Pulmonary artery endothelial cell (primary cell): ENCODE measurements around the gene PDPN. TPM values are rescaled to one million over a fixed set of nuclear protein-coding genes. Genes with fewer than 3 reads are reported as not detected.
"Not testable (repeated sequence)": the region's sequence is repeated elsewhere in the genome, so short reads cannot be mapped to it uniquely, and the experiment has no call there.

Source experiments
- DNase-seq: peaks from one replicate; pipeline ENCODE4 v3.0.0-alpha.2; 2011; ENCODE audit warnings: low read depth, low spot score
- total RNA-seq: library from RNA; depleted of rRNA; stranded (reverse); fragments of >200 nt; gene quantifications from 2 replicates; pipeline ENCODE4 v1.2.3, GENCODE V29; 2014

The PDPN gene
- not detected in 2 replicates for total RNA-seq

DNA sequence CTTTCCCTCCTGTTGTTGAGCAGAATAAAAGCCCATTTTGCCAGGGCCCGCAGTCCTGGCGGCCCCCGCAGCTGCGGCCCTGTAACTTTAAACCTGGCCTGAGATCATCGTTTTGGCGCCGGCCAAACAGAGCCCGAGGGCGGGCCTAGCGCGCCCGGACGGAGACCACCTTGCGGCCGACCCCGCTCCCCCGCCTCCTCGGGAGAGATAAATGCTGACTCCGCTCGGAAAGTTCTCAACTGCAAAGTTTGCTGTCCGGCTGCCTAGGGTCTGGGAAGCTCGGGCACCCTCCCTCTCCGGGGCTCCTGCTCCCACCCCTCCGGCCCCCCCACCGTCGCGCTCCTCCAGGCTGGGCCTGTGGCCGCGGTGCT is at the start of gene PDPN:
PDPN (plus strand) TSS at position 238 of the 371 bp plus-strand sequence. CDS start 202 bp downstream, outside the sequence.
- no peak for DNase-seq

DNA sequence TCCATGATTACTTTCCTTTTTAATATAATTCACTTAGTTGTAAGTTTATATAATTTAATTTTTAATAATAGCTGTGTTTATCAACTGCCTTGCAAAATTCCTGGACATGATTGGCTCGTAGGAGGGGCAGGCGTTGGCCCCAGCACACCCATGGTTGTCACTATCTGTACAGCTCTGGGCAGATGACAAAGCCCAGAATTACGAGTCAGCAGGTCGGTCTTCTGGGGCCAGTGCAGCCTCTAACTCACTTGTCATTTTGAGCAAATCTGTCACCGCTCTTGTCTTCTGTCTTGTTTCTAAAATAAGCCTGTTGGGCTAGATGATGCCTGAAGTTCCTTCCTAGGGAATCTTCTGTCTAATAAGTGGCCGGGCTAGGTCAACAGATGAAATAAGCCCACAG is 48.4 kb upstream of the PDPN start:
- no peak for DNase-seq

DNA sequence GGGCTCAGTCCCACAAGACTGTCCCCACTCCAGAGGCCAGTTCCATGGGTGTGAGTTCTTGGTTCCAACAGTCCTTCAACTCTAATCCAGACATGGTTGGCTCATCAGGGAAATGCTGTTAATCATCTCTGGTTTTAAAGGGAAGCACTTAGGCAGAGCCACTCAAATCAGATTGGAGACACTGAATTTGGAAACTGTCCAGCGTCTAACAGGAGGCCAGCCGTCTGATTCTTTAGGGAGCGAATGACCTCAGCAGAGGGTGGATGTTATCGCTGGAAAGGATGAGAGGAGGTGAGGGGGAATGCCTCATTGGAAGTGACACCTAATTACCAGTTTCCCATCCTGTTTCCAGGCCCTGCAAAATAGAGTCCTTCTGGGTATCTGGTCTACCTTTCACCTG is 47.1 kb upstream of the PDPN start:
- DNase-seq = no peak

DNA sequence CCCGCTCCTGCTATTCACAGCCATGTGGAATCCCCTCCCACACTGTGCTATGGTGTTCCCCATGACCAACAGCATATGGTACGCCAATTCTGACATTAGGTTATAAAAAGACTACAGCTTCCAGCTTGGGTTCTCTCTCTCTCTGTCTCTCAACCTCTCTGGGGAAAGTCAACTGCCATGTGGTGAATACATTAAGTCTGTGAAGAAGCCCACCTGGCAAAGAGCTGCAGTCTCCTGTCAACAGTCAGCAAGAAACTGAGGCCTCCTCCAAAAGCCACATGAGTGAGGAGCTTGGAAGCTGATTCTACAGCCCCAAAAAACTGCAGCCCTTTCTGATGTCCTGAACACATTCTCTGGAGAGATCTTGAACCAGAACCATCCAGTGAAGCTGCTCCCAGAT is 44.8 kb upstream of the PDPN start:
- DNase-seq = no peak

DNA sequence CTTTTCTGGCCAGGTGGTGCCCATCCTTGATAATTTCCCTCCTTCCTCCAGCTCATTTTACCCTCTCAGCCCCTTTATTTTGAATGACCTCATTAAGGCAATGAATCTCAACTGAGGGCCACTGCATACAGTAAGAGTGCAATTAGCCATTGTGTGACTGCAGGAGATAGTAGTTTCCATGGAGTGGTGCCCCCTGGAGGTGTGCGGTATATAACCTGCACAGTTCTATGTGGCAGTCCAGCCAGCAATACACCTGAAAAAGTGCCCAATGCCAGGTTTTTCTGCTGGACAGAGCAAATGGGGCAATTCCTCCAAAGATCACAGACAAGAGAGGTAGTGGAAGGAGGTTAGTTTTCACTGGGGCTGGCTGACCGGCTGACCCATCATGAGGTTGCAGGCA is 43.9 kb upstream of the PDPN start:
- no peak for DNase-seq

DNA sequence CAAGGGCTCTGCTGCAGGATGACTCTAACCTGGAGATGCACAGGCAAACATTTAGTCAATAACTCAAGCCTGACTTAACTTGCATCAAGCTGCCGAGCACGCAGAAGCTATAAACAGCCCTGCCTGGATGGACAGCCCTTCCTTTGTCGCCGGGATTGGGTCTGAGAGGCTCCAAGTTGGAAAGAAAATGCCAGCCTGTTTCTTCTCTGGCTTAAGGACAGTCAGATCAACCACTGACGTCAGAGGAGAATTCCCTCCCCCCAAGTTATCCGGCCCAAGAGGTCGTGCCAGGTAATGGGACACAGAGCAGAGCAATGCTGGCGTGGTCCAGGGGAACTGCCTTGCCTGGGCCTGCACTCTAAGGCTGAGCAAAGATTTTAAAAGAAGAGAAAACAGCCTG is 42.8 kb upstream of the PDPN start:
- no peak for DNase-seq

GRCh38 chr1:13541435-13542215 is 42.0 kb upstream of the PDPN start:
- no peak for DNase-seq

DNA sequence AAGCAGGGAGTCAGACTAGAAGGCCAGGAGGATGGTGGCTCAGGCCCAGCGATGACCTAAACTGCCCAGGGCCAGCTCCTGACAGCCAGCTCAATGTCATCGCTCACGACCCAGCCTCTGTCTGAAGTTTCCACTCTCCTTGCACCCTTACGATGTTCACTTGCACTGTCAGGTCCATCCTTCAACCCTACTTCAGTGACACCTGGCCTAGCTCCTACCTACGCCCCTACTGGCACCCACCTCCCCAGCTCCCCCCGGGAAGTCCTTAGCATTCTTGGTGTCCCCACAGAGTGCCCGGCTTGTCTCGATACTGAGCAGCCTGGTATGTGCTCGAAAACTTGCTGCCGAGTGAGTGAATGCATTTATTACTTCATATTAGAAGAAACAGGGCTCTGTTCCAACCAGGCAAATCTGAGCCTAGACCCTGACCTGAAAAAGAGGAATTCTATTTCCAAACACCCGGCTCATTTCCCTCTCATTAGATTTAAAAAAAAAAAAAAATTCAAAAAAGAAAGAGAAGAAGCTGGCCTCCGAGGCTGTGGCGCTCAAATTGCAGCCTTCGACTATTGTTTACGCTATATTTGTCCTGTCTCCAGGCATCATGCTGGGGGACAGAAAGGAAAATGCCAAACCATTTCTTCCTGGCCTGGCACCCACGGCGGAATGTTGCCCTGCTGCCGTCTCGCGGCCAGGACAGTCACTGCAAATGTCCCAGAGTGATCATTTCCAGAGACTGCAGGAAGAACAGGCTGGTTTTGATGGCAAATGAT is 40.0 kb upstream of the PDPN start:
- DNase-seq = no peak

- no peak for DNase-seq
These were observed 39.4 kb upstream of the PDPN start for GRCh38 chr1:13544221-13544556.

GRCh38 chr1:13546791-13547190 is 36.8 kb upstream of the PDPN start:
- no peak for DNase-seq

DNA sequence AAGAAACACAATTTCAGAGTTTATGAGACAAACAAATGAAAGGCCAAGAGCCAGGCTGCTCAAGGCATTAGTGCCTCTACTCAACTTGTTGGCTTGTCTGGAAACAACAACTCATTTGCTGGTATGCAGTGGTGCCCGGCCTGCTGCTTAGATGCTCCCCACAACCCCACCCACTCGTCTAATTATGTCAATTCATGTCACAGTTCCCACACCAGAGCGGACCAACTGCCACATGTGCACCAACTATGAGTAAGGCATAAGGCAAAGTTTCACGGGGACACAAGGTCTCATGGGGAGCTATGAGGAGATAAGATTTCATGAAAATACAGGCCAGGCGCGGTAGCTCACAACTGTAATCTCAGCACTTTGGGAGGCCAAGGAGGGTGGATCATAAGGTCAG is 35.4 kb upstream of the PDPN start:
- DNase-seq = no peak

- no peak for DNase-seq
These were observed 34.6 kb upstream of the PDPN start for GRCh38 chr1:13549021-13549420.

- DNase-seq = no peak
These were observed 34.1 kb upstream of the PDPN start for GRCh38 chr1:13549521-13549920.

- DNase-seq = no peak
These were observed 33.0 kb upstream of the PDPN start for GRCh38 chr1:13550663-13551062.

DNA sequence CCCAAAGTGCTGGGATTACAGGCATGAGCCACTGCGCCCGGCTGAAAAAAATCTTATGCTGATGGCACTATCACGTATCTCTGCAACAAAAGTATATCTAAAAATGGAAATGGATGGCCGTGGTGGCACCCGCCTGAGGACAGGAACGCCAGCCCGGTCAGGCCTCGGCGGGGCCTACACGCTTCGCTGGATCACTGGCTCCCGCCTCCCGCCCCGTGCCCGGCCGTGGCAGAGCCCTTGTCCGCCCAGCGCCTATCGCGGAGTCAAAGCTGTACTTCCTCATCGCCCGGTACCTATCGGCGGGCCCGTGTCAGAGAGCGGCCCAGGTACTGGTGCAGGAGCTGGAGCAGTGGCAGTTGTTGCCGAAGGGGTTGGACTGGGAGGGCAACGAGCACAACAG is 28.8 kb upstream of the PDPN start:
- DNase-seq = no peak

DNA sequence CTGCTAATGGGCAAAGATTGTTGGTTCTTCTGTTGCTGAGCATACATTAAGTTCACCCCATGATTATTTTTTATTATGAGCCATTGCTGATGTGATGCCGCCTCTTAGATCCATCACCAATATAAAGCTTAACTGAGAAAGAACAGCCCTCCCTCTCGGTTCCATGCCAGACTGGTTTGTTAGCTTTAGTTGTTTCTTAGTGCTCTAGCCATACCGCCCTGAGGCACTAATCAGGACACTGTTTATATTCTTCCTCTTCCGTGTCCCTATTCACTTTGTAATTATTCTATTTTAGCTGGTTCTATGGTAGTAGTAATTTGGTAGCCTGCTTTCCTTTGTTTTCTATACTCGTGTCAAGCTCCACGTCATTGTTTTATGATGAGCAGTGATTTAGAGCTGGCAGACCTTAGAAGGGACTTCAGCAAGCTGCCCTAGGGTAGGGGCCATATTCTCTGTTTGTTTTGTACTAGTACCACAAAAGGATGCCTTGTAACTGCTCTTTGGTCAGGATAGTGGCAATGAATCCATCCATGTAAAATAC is 27.3 kb upstream of the PDPN start:
- no peak for DNase-seq

DNA sequence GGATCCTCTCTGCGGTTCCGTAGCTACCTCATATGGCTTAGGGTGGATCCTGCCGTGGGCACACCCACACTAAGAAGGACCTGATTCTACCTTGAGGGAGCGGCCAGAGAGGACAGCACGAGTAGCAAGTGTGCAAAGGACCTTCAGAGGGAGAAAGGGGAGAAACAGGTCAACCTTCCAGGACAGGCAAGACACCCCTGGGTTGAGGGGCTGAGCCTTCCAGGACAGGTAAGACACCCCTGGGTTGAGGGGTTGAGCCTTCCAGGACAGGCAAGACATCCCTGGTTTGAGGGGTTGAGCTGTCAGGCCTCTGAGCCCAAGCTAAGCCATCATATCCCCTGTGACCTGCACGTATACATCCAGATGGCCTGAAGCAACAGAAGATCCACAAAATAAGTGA is 23.1 kb upstream of the PDPN start:
- no peak for DNase-seq

- DNase-seq = not testable (repeated sequence)
These were observed 20.7 kb upstream of the PDPN start for GRCh38 chr1:13562981-13563380.

DNA sequence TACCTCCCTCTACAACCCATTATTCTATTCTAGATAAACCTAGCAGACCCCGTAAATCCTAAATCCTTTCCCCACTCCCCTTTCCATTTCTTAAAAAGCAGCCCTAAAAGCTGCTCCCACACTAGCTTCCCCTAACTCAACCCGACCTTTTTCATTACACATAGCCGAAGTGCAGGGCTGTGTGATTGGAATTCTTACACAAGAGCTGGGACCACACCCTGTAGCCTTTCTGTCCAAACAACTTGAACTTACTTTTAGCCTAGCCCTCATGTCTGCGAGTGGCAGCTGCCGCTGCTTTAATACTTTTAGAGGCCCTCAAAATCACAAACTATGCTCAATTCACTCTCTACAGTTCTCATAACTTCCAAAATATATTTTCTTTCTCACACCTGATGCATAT is 19.6 kb upstream of the PDPN start:
- no peak for DNase-seq

DNA sequence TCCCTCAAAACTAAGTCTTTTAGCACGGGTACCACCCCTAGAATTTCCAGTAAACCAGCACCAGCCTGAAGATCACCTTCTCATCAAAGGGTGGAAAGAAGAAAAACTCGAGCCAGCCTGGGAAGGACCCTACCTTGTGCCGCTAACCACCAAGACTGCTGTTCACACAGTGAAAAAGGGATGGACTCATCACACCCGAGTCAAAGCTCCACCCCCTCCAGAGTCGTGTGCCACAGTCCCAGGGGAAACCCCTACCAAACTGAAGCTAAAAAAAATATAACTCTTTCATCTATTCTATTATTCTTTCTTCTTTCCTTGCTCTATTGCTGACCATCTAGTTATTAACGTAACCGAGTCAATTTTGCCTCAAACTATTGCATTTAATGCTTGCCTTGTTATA is 13.2 kb upstream of the PDPN start:
- not testable (repeated sequence) for DNase-seq

GRCh38 chr1:13570924-13571323 is 12.7 kb upstream of the PDPN start:
- DNase-seq = no peak

DNA sequence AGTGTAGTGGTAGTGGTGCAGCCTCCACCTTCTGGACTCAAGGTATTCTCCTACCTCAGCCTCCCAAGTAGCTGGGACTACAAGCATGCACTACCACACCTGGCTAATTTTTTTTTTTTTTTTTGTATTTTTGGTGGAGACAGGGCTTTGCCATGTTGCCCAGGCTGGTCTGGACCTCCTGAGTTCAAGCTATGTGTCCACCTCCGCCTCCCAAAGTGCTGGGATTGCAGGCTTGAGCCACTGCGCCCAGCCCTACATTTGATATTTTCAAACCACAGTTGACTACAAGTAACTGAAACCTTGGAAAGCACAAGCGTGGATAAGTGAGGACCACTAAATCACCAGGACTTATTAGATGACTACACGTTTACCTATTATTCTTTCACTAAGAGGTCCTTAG is 10.0 kb upstream of the PDPN start:
- DNase-seq = no peak

- no peak for DNase-seq
These were observed 6.7 kb upstream of the PDPN start for GRCh38 chr1:13576926-13577325.
